Suppressor macrophage (primary cell): ENCODE data around the gene CELF5.
"Not testable (repeated sequence)": the region's sequence is repeated elsewhere in the genome, so short reads cannot be mapped to it uniquely, and the experiment has no call there.

Experiments used
- DNase-seq, 4 experiments: peaks; one replicate each; pipeline ENCODE4 v3.0.0-alpha.2; 2020 to 2022

CELF5 gene

DNA sequence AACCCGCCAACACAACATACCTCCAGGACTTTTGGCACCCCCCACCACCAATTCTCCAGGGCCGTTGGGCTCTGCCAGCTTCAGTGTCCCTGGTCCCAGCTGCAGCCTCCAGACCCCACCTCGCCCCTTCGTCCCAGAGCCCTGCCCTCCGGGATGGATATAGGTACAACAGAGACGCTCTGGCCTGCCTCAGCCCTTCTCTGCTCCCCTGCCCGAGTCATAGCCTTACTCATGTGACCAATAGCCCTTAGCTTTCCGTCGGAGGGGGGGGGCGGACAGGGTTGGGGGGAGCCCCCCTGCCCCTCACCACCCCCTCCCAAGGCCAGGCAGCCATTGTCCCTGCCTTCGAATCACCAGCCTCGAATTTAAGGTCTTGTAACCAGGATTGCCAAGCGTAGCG, 71.1 kb downstream of the CELF5 start:
- no peak for DNase-seq

DNA sequence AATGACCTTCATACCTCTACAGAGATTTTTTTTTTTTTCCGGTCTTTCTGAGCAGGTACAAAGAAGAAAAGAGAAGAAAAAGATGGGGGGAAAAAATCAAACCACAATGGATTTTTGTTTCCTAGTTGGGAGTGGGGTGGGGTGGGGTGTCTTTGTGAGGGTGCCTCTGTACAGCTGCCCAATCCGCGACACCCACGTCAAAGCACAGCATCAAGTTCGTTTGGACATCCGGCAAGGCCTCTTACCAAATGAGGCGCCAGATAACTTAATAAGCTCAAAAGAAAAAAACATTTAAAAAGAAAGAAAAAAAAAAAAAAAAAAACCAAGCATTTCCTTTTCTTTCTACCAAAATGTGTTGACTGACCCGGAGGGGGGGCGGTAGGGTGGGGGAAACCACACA, 71.6 kb downstream of the CELF5 start:
- DNase-seq = no peak

DNA sequence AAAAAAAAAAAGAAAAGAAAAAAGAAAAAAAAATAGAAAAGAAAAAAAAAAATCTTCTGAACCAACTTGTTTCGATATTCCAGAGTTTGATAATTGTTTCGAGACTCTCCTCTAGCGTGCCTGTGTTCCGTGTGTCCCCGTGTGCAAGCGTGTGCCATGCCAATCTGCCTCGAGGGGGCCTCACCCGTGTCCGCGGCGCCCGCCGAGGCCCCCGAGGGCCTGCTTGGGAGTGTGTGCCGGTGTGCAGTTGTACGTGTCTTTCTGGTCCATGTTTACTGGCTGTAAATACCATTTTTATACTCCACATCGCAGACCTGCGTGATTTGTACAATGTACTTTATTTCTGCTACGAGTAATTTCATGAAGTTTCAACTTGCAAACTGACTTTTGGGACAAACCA, 72.0 kb downstream of the CELF5 start:
- no peak for DNase-seq

GRCh38 chr19:3298853-3299449, 74.5 kb downstream of the CELF5 start:
- DNase-seq = no peak

GRCh38 chr19:3300566-3300965, 76.1 kb downstream of the CELF5 start:
- DNase-seq = not testable (repeated sequence)

DNA sequence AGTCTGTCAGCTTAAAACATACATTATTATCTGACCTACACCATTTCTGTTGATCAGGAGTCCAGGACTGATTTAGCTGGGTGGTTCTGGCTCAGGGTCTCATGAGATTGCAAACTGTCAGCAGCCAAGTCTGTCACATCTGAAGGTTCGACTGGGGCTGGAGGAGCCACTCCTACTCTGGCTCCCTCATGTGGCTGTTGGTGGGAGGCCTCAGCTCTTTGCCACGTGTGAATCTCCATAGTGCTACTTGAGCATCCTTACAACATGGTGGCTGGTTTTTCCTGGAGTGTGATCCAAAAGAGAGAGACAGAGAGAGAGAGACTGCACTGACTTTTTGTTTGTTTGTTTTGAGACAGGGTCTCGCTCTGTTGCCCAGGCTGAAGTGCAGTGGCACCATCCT, 78.3 kb downstream of the CELF5 start:
- DNase-seq = no peak

DNA sequence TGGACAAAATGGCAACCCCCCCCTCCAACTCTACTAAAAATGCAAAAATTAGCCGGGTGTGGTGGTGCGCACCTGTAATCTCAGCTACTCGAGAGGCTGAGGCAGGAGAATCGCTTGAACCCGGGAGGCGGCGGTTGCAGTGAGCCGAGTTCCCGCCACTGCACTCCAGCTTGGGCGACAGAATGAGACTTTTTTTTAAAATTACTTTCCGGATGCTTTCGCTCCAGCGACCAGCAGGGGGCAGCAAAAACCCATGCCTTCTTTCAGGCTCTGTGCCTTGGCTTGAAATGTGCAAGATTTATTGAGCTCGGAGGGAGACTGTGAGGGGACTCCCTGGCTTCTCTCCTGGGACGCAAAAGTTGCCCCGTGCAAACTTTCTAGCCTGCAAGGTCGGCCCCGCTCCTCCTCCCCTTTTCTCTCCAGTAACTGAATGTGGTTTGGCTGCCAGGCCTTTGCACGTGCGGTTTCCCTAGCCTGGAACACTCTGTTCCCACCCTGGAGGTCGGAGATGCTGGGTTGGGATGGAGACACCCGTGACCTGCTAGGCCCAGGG, 80.5 kb downstream of the CELF5 start:
- DNase-seq = peak; percentile 77 to 89 (median 88)

GRCh38 chr19:3309724-3310123, 85.3 kb downstream of the CELF5 start:
- DNase-seq = no peak

- no peak for DNase-seq
These were observed 85.8 kb downstream of the CELF5 start for GRCh38 chr19:3310280-3310679.

- no peak for DNase-seq
These were observed 86.2 kb downstream of the CELF5 start for GRCh38 chr19:3310711-3311110.

DNA sequence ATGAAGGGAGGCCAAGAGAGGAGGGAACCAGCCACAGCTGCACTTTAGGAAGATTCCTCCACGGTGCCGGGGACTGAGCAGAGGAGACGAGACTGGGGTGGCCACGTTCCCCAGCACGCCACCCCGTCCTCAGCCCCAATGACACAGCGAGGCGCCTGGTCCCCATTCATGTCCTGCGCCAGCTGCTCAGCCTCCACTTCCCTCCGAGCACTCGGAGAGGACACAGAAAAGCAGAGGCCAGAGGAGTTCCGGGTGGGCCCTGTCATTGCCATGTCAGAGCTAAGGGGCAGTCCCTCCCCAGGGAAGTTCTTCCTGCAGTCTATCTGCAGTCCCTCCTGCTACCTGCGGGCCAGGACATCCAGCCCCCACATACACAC, 88.7 kb downstream of the CELF5 start:
- DNase-seq = no peak

DNA sequence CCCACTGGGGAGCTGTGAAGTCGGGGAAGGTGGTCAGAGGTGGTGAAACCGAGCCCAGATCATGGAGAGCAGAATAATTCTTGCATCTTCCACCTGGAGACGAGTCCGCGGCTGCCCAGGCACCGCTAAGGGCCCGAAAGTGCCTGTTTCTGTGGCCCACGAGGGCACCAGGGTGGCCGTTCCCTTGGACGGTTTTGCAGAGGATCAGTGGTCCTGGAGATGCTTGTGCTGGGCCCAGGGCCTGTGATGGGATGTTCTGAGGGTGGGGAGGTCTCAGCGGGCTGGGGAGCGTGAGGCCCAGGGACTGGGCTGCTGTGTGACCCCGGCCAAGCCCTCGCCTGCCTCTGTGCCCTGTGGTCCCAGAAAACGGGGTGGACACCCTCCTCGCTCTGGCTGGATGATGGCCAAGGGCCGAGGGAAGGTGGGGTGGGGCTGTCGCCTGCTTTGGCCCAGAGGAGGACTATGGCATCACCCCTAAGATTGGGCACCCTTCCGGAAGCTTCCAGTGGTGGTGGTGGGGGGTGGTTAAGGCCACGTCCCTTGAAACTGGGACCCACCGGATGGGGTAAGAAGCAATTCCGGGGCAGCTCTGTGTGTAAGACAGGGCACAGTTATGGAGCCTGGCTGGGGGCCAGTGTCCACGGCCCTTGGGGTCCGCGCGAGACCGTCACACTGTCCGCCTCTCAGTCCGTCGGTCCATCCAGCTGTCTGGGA, 90.7 kb downstream of the CELF5 start:
- no peak for DNase-seq

- DNase-seq = no peak
These were observed 91.2 kb downstream of the CELF5 start for GRCh38 chr19:3315676-3315973.

GRCh38 chr19:3316132-3316648, 91.7 kb downstream of the CELF5 start:
- no peak for DNase-seq

DNA sequence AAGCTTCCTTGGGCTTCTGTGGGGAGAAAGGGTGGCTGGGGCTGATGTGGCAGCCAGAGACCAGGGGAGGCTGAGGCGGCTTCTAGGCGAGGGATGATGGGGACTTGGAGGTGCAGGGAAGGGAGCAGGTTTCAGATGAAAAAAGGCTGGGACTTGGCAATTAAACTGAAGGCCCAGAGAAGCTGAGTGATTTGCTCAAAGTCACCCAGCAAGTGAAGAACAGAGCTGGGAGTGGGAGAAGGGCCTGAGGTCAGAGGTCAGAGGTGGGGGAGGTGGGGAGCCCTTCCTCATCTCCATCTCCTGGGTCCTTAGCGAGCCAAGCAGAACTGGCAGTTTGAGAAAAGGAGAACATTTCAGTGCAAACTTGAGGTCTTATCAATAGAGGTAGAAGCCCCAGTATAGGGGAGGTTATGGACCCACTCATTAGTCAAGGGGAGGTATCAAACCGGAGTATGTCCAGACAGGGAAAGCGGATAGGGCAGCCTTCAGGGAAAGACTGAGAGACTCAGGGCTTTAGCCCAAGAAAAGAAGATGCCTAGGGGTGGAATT, 92.3 kb downstream of the CELF5 start:
- DNase-seq = no peak

GRCh38 chr19:3319643-3320353, 95.3 kb downstream of the CELF5 start:
- no peak for DNase-seq

GRCh38 chr19:3320354-3320670, 95.9 kb downstream of the CELF5 start:
- no peak for DNase-seq

DNA sequence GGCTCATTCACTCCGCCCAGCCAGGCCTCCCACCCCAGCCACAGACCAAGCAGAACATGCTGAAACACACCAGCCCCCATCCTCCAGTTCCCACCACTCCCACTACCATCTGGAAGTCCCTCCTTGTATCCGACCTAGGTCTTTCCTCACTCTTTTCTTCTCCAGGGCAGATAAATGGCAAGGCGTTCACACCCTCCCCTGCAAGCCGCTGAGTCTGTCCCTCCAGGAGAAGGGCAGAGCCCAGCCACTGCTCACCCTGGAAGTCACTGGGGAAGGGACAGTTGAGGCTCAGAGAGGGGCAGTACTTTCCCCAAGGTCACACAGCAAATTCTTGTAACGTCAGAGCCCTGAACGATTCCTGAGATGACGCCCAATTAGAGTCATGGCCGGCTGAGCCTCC, 96.4 kb downstream of the CELF5 start:
- no peak for DNase-seq

DNA sequence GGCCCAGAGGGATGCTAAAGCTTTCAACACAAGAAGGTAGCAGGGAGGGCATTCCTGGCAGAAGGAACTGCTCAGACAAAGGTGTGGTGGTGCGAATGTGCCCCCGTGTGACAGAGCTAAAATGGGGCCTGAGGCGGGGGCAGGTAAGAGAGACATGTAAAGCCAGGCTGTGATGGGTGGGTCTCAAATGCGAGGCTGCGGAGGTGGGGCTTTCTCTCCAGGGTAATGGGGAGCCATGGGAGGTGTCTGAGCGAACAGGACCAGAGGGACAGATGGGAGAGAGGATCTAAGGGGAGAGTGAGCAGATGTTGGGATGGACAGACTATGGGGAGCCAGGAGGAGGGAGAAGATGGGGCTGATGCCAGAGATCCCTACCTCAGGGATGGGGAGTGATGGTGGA, 97.2 kb downstream of the CELF5 start:
- DNase-seq = no peak

GRCh38 chr19:3322199-3322978, 97.9 kb downstream of the CELF5 start:
- no peak for DNase-seq

DNA sequence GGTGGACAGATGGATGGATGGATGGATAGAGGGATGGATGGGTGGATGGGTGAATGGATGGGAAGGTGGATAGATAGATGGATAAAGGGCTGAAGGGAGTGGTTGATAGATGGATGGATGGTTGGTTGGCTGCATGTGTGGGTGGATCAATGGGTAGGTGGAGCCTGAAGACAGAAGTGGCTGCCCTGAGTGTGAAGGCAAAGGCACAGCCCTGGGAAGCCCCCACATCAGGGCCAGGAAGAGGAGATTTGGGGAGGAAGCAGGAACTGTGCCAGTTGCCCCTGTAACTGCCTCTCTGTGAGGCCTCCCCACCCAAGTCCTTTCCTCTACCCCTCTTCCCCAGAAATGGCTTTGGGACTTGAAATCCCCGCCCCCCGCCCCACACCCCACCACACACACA, 98.6 kb downstream of the CELF5 start:
- DNase-seq = no peak

GRCh38 chr19:3323658-3324057, 99.2 kb downstream of the CELF5 start:
- DNase-seq = no peak

- DNase-seq = peak; percentile 58 to 83 (median 74)
These were observed 100.0 kb downstream of the CELF5 start for GRCh38 chr19:3324405-3324856.
